Upper lobe of left lung (tissue), 6 donors: Measurements from ENCODE around the gene KCP. TPM values are rescaled to one million over a fixed set of nuclear protein-coding genes. Genes with fewer than 3 reads are reported as not detected.

Experiments used
- ATAC-seq, 2 donors: fragments of 200-7000 bp; cut with Tn5 transposase; one replicate each; pipeline ENCODE4 v1.9.1; 2022; ENCODE audit warnings: mild to moderate bottlenecking in 2 of 2, moderate library complexity in 2 of 2; ENCODE audit not compliant: low FRiP score in 2 of 2
- DNase-seq, 2 donors: peaks; one replicate each; pipeline ENCODE4 v3.0.0-alpha.2; 2019 to 2020
- H3K27ac ChIP-seq, 4 donors: fragments of 200-600 bp; sonication (generic); one replicate each; pipeline ENCODE4 v1.5.1; 2016 to 2019
- H3K27me3 ChIP-seq, 4 donors: fragments of 200-600 bp; sonication (generic); one replicate each; pipeline ENCODE4 v1.5.1; 2017 to 2019
- H3K36me3 ChIP-seq, 4 donors: fragments of 200-600 bp; sonication (generic); one replicate each; pipeline ENCODE4 v1.5.1; 2016 to 2019
- H3K4me1 ChIP-seq, 4 donors: fragments of 200-600 bp; sonication (generic); one replicate each; pipeline ENCODE4 v1.5.1; 2018 to 2019
- H3K4me3 ChIP-seq, 4 donors: fragments of 200-600 bp; sonication (generic); one replicate each; pipeline ENCODE4 v1.5.1; 2017 to 2019; ENCODE audit warnings: mild to moderate bottlenecking in 2 of 4, moderate library complexity in 1 of 4
- H3K9me3 ChIP-seq, 4 donors: fragments of 200-600 bp; sonication (generic); one replicate each; pipeline ENCODE4 v1.5.1; 2018 to 2019
- EP300 ChIP-seq, 4 donors: sonication (generic); formaldehyde crosslinking; IDR thresholded peaks; one replicate each; pipeline ENCODE4 v1.5.1; 2017; ENCODE audit warnings: antibody characterized with exemption in 4 of 4, control low read depth in 2 of 4
- POLR2A ChIP-seq, 4 donors: fragments of 450-650 bp; IDR thresholded peaks; one replicate each; pipeline ENCODE4 v1.5.1; 2016 to 2017; ENCODE audit warnings: antibody characterized with exemption in 4 of 4, mild to moderate bottlenecking in 2 of 4
- POLR2AphosphoS5 ChIP-seq, 2 donors: sonication (generic); formaldehyde crosslinking; IDR thresholded peaks; one replicate each; pipeline ENCODE4 v1.5.1; 2017; ENCODE audit warnings: antibody characterized with exemption in 2 of 2
- WGBS, 2 donors: methylation state at CpG; one replicate each; pipeline ENCODE4 v1.1.5; 2017 to 2018; 5-methylcytosine and 5-hydroxymethylcytosine counted together
- total RNA-seq, 6 donors: library from RNA; depleted of rRNA in 4 of 6; stranded (reverse); fragments of >200 nt in 4 of 6; gene quantifications; one replicate each; pipeline versions ENCODE4 v1.1.0 to v1.2.1, GENCODE V29; 2016 to 2021
- TF ChIP-seq, protein P1 (sequence below), 6 experiments: fragments of 450-650 bp in 4 of 6; fragments of 200-600 bp in 2 of 6; sonication (generic) in 2 of 6; IDR thresholded peaks; one replicate each; pipeline ENCODE4 v1.5.1; 2016 to 2019; ENCODE audit warnings: antibody characterized with exemption in 6 of 6
- donor health status: DM: no; HTN: no; CAD: no; lungs with moderate emphysema.
- donor health status: DM: no; HTN: yes; CAD: no; lungs with severe emphysema.

KCP gene
- total RNA-seq, 6 donors from 2014 or later, result 0.15 to 2.1 (median 1.1) TPM; not detected in 1

DNA sequence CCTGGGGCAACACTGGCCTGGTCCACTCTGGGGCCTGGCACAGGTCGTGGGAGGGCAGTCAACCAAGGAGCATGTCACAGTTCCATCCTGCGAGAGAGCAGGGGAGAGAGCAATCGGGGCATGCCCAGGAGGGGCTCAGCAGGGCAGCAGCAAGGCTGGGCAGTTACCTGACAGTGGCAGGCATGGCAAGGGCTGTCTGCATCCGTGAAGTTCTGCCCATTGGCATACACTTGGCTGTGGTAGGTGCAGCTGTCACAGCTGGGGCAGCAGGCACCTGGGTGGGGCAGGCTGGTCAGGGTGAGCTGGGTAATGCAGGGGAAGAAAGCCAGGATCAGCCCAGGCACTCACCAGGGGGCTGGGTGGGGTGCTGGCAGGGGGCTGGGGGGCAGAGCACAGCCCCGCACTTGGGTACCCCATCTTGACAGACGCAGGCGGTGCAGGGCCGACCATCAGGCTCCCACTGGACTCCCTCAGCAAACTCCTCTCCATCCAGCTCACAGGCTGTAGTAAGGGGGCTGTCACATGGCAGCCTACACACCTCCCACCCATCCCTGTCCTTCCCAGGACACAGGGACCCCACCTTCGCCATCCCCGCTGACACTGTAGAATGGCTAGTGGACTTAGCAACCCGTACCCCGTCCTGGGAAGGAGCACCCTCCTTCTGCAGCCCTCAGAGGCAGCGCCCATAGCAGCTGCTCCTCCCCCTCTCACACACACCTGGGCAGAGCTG is 17.8 kb downstream of the KCP start:
- Histone ChIP-seq H3K9me3 (no peaks in the 10 kb centered on the region), H3K4me1 (peaks cover 0 to 14% (median 3%) of the 10 kb centered on the region in 4 donors), H3K27ac (no peak overlapping the region), H3K27me3 (peaks cover 0 to 13% (median 11%) of the 10 kb centered on the region in 4 donors), H3K36me3 (no peaks in the 10 kb centered on the region), H3K4me3 (no peak overlapping the region)
- WGBS, 2 donors, result 86 to 98% methylated on average over 6 to 13 of the region's 13 CpGs
- ATAC-seq (peak in 1 of 2 donors; percentile 9), DNase-seq (peak in 1 of 2 donors; percentile 55)
- TF ChIP-seq, protein P1, sequence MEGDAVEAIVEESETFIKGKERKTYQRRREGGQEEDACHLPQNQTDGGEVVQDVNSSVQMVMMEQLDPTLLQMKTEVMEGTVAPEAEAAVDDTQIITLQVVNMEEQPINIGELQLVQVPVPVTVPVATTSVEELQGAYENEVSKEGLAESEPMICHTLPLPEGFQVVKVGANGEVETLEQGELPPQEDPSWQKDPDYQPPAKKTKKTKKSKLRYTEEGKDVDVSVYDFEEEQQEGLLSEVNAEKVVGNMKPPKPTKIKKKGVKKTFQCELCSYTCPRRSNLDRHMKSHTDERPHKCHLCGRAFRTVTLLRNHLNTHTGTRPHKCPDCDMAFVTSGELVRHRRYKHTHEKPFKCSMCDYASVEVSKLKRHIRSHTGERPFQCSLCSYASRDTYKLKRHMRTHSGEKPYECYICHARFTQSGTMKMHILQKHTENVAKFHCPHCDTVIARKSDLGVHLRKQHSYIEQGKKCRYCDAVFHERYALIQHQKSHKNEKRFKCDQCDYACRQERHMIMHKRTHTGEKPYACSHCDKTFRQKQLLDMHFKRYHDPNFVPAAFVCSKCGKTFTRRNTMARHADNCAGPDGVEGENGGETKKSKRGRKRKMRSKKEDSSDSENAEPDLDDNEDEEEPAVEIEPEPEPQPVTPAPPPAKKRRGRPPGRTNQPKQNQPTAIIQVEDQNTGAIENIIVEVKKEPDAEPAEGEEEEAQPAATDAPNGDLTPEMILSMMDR (IDR thresholded peaks at IDR 0.05), result no peak

DNA sequence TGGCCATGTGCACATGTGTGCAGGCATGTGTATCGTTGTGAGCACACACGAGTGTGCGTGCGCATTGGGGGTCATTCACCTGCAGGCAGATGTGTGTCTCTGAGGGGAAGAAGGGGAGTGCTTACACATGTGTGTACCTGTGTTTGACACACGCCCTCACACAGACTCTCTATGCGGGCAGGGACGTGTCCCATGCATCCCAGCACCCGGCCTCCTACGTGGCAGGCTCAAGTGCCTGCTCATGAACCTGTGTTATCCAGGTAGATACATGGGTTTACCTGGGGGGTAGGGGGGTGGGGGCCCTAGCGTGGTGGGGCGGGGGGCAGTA is 18.6 kb downstream of the KCP start:
- ATAC-seq (no peak), DNase-seq (peak in 1 of 2 donors; percentile 16)
- no peak for TF ChIP-seq EP300 (IDR thresholded peaks at IDR 0.05)
- no peak for TF ChIP-seq POLR2A (IDR thresholded peaks at IDR 0.05)
- no peak for TF ChIP-seq POLR2AphosphoS5 (IDR thresholded peaks at IDR 0.05)
- TF ChIP-seq, protein P1 (IDR thresholded peaks at IDR 0.05), result no peak
- Histone ChIP-seq H3K27ac (no peak overlapping the region), H3K27me3 (peaks cover 0 to 13% (median 11%) of the 10 kb centered on the region in 4 donors), H3K36me3 (no peaks in the 10 kb centered on the region), H3K4me3 (no peak overlapping the region), H3K9me3 (no peaks in the 10 kb centered on the region), H3K4me1 (peaks cover 0 to 14% (median 3%) of the 10 kb centered on the region in 4 donors)
- 50 to 73% methylated on average over 6 to 11 of the region's 11 CpGs for WGBS, 2 donors

DNA sequence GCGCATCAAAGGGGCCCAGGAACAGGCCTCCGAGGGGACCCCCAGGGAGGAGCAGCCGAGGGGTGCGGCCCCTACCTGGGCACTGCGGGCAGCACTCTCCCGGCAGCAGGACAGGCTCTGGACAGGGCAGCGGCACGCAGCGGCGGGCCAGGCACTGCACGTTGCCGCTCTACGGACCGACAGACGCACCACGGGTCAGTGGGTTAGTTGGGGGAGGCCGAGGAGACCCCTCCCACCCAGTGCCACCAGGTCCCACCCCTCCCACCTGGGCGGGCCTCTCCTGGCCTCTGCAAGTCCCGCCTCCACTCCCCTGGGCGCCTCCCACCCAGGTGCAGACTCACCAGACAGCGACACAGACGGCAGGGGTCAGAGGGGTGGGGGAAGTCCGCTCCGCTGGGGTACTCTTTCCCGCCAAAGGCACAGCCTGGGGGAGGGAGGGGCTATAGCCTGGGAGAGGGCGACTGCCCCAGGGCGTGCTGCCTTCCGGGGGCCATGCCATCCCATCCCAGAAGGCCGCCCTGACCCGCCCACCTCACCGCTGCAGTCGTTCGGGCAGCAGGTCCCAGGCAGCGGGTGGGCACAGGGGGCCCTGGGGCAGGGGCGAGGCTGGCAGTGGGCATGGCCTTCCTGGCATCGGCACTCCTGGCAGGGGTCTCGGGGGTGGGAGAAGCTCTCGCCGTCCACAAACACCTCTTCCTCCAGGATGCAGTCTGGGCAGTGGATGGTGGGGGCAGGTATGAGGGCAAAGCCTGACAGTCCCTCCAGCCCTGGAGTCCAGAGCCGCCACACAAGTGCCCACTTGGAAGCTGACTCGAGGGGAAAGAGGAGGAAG is 19.2 kb downstream of the KCP start:
- H3K4me1 ChIP-seq, result peaks cover 0 to 14% (median 3%) of the 10 kb centered on the region in 4 donors
- DNase-seq (peak in 1 of 2 donors; percentile 74), ATAC-seq (peak in 1 of 2 donors; percentile 2)
- 27 to 50% methylated on average over 9 to 24 of the region's 41 CpGs for WGBS, 2 donors
- peak overlapping the region in 3 of 4 donors; percentile 28 to 38 (median 35) for H3K4me3 ChIP-seq
- no peak overlapping the region for H3K27ac ChIP-seq
- H3K9me3 ChIP-seq, result no peaks in the 10 kb centered on the region
- H3K27me3 ChIP-seq, result peaks cover 0 to 13% (median 11%) of the 10 kb centered on the region in 4 donors
- TF ChIP-seq, protein P1 (IDR thresholded peaks at IDR 0.05), result peak in 2 of 6 experiments; percentile 2 to 9
- no peak for TF ChIP-seq EP300 (IDR thresholded peaks at IDR 0.05)
- TF ChIP-seq POLR2AphosphoS5 (IDR thresholded peaks at IDR 0.05), result no peak
- TF ChIP-seq POLR2A (IDR thresholded peaks at IDR 0.05), result no peak
- no peaks in the 10 kb centered on the region for H3K36me3 ChIP-seq

GRCh38 chr7:128890306-128891109 is 20.0 kb downstream of the KCP start:
- Histone ChIP-seq H3K9me3 (no peaks in the 10 kb centered on the region), H3K4me1 (peaks cover 0 to 14% (median 3%) of the 10 kb centered on the region in 4 donors), H3K27me3 (peaks cover 0 to 13% (median 11%) of the 10 kb centered on the region in 4 donors), H3K4me3 (peak overlapping the region in 3 of 4 donors; percentile 28 to 38 (median 35)), H3K27ac (no peak overlapping the region), H3K36me3 (no peaks in the 10 kb centered on the region)
- DNase-seq (peak in 1 of 2 donors; percentile 89), ATAC-seq (peak in 1 of 2 donors; percentile 41)
- 39 to 61% methylated on average over 17 to 24 of the region's 67 CpGs for WGBS, 2 donors
- TF ChIP-seq, protein P1 (IDR thresholded peaks at IDR 0.05), result peak in 1 of 6 experiments; percentile 28
- TF ChIP-seq EP300 (IDR thresholded peaks at IDR 0.05), result no peak
